Osteoblast (primary cell): ENCODE measurements around the gene DMRT3. TPM values are rescaled to one million over a fixed set of nuclear protein-coding genes. Genes with fewer than 3 reads are reported as not detected.

Source experiments
- DNase-seq: peaks from one replicate; pipeline ENCODE4 v3.0.0; 2011; ENCODE audit warnings: low spot score, mixed read lengths; ENCODE audit not compliant: insufficient read length; ENCODE audit errors: missing footprints
- H2AFZ ChIP-seq: 2 replicates; pipeline ENCODE4 v1.6.0; 2011; ENCODE audit warnings: mild to moderate bottlenecking, low read length
- H3K27ac ChIP-seq: 2 replicates; pipeline ENCODE4 v1.5.1; 2011; ENCODE audit warnings: mild to moderate bottlenecking, low read depth, low read length, moderate library complexity
- H3K27me3 ChIP-seq: 2 replicates; pipeline ENCODE4 v1.6.0; 2012; ENCODE audit warnings: mild to moderate bottlenecking, control low read depth, inconsistent platforms, low read length, moderate library complexity; ENCODE audit not compliant: insufficient read depth
- H3K36me3 ChIP-seq: 2 replicates; pipeline ENCODE4 v1.5.1; 2011; ENCODE audit warnings: mild to moderate bottlenecking, low read length, control low read depth, moderate library complexity; ENCODE audit not compliant: insufficient read depth
- H3K4me1 ChIP-seq: 2 replicates; pipeline ENCODE4 v1.5.1; 2011; ENCODE audit warnings: mild to moderate bottlenecking, low read length, control low read depth, moderate library complexity; ENCODE audit not compliant: insufficient read depth
- H3K4me2 ChIP-seq: 2 replicates; pipeline ENCODE4 v1.6.0; 2011; ENCODE audit warnings: mild to moderate bottlenecking, low read length; ENCODE audit not compliant: insufficient read depth
- H3K4me3 ChIP-seq: fragments of 200-600 bp; sonication (generic); 3 replicates; pipeline ENCODE4 v1.5.1; 2012; ENCODE audit warnings: mild to moderate bottlenecking, low read length, inconsistent platforms; ENCODE audit not compliant: insufficient read depth
- H3K79me2 ChIP-seq: 2 replicates; pipeline ENCODE4 v1.6.0; 2012; ENCODE audit warnings: mild to moderate bottlenecking, low read length, control low read depth, inconsistent platforms; ENCODE audit not compliant: insufficient read depth
- H3K9me3 ChIP-seq: 2 replicates; pipeline ENCODE4 v1.5.1; 2011; ENCODE audit warnings: low read depth, low read length, control low read depth
- H4K20me1 ChIP-seq: 2 replicates; pipeline ENCODE4 v1.6.0; 2012; ENCODE audit warnings: mild to moderate bottlenecking, low read length, control low read depth; ENCODE audit not compliant: insufficient read depth
- total RNA-seq: library from RNA; depleted of rRNA; stranded (reverse); fragments of >200 nt; gene quantifications from 2 replicates; pipeline ENCODE4 v1.2.3, GENCODE V29; 2012
- TF ChIP-seq, protein P1 (sequence below): IDR thresholded peaks from 2 replicates; pipeline ENCODE4 v1.5.1; 2011; ENCODE audit warnings: mild to moderate bottlenecking, low read depth, low read length, moderate library complexity; ENCODE audit errors: extremely low read depth

Gene DMRT3
- total RNA-seq, 1 donor: not detected

DNA sequence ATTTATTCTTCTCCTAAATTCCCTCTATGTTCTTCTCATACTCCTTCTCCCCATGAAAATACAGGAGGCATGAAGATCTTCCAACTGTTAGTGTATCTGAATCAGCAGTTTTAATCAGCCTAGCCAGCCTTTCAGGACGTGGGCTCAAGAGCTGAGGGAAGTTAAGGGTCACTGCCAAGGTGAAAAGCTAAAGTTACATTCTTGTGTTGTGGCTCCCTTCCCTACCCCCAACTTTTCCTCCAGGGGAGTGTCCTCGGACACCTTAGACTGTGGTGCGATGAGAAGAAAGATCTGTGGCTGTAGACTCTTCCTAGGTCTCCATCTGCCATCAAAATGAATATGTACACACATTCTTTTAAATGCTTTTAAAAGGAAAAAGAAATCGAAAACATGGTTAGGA lies 4.2 kb downstream of the DMRT3 start:
- no peak overlapping the region for H2AFZ ChIP-seq
- TF ChIP-seq, protein P1, sequence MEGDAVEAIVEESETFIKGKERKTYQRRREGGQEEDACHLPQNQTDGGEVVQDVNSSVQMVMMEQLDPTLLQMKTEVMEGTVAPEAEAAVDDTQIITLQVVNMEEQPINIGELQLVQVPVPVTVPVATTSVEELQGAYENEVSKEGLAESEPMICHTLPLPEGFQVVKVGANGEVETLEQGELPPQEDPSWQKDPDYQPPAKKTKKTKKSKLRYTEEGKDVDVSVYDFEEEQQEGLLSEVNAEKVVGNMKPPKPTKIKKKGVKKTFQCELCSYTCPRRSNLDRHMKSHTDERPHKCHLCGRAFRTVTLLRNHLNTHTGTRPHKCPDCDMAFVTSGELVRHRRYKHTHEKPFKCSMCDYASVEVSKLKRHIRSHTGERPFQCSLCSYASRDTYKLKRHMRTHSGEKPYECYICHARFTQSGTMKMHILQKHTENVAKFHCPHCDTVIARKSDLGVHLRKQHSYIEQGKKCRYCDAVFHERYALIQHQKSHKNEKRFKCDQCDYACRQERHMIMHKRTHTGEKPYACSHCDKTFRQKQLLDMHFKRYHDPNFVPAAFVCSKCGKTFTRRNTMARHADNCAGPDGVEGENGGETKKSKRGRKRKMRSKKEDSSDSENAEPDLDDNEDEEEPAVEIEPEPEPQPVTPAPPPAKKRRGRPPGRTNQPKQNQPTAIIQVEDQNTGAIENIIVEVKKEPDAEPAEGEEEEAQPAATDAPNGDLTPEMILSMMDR: no peak
- peaks cover 30% of the 10 kb centered on the region for H3K27me3 ChIP-seq

DNA sequence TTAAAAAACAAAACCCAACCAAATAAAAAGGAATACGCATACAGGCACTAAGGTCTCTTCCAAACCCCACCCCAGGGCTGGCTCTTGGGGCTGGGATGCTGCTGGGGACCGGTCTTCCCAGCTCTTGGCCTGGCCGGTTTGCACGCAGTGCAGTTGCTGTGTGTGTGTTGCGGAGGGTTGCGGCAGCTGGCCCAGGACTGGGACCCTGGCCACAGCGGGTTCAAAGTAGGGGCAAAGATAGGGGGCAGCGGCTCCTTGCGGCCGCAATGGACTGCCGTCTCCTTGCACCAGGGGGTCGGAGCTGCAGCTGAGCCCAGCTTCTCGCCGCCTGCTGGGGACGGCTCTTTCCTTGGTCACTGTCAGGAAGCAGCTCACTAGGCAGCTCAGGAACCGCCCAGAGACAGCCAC lies 5.0 kb downstream of the DMRT3 start:
- Histone ChIP-seq H3K9me3 (no peaks in the 10 kb centered on the region), H3K27ac (no peak overlapping the region), H3K4me1 (no peaks in the 10 kb centered on the region), H3K4me3 (no peak overlapping the region), H4K20me1 (no peaks in the 10 kb centered on the region), H2AFZ (no peak overlapping the region), H3K79me2 (no peaks in the 10 kb centered on the region), H3K36me3 (no peaks in the 10 kb centered on the region), H3K27me3 (peaks cover 22% of the 10 kb centered on the region), H3K4me2 (no peak overlapping the region)
- TF ChIP-seq, protein P1: no peak
- DNase-seq: no peak

More for the DNA sequence above, 4.2 kb downstream of the DMRT3 start:
- no peak for DNase-seq
- no peak overlapping the region for H3K27ac ChIP-seq
- H3K79me2 ChIP-seq: no peaks in the 10 kb centered on the region
- no peaks in the 10 kb centered on the region for H3K9me3 ChIP-seq
- H3K4me1 ChIP-seq: no peaks in the 10 kb centered on the region
- no peak overlapping the region for H3K4me2 ChIP-seq
- H4K20me1 ChIP-seq: no peaks in the 10 kb centered on the region
- H3K36me3 ChIP-seq: no peaks in the 10 kb centered on the region
- no peak overlapping the region for H3K4me3 ChIP-seq

DNA sequence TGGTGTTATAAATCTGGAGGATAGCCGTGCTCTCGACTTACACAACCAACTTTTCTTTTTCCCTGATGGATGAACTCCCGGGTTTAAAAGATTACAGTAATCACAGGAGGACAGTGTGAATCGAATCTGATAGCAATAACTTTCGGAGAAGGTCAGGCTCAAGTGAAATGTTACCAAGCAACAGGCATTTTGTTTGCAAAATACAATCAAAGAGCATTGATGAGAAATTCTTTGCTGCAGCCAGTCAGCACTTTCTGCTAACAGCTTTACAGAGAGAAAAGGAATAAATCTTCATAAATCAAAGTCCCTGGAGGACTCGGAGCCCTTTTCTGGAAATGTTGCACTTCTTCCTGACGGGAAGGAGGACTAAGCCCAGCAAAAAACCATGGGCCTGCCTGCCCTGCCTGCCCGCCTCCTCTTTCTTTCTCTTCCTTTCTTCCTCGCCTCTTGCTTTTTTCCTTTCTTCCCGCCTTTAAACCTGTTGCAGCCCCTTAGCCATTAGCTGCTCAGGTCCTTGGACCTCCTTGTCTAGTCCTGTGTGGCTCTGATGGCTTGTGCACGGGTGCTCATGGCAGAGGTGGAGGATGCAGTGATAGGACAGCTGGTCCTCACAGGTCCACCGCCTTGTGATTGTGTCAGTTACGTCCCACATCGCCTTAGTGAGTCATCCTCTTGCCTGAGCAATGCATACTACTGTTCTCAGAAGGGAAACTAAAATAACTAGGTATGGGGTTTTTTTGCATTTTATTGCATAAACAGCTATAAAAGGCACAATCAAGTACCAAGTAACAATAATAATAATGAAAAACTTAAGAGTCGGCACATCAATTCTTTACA lies 6.2 kb downstream of the DMRT3 start:
- no peak for DNase-seq

DNA sequence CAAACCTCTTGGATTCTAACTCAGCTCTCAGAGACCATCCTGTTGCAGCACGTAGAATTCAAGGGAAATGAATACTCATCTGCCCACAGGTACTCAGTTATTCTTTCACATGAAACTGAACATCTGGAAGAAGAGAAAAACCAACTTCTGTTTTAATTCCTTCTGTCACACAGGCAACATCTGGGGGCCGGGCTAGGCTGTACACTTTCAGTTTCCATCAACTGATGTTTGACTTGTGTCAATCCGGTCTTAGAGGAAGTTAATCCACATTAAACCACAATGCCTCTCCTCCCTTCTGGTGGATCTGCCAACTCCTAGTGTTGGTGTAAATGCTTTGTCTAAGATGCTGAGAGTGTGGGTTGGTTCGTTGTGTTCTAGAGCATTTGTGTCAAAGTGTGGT lies 17.6 kb downstream of the DMRT3 start:
- H3K79me2 ChIP-seq: no peaks in the 10 kb centered on the region
- no peak overlapping the region for H2AFZ ChIP-seq
- no peak for DNase-seq
- TF ChIP-seq, protein P1: no peak
- H3K9me3 ChIP-seq: no peaks in the 10 kb centered on the region
- peaks cover 13% of the 10 kb centered on the region for H3K4me1 ChIP-seq
- no peaks in the 10 kb centered on the region for H4K20me1 ChIP-seq
- H3K4me2 ChIP-seq: no peak overlapping the region
- H3K4me3 ChIP-seq: no peak overlapping the region
- no peaks in the 10 kb centered on the region for H3K27me3 ChIP-seq
- H3K27ac ChIP-seq: no peak overlapping the region
- no peaks in the 10 kb centered on the region for H3K36me3 ChIP-seq

More for the DNA sequence above, 6.2 kb downstream of the DMRT3 start:
- Histone ChIP-seq H3K4me2 (no peak overlapping the region), H3K4me3 (no peak overlapping the region), H3K4me1 (no peaks in the 10 kb centered on the region), H3K79me2 (no peaks in the 10 kb centered on the region), H3K36me3 (no peaks in the 10 kb centered on the region), H2AFZ (no peak overlapping the region), H3K27ac (no peak overlapping the region), H3K9me3 (no peaks in the 10 kb centered on the region), H4K20me1 (no peaks in the 10 kb centered on the region), H3K27me3 (peaks cover 18% of the 10 kb centered on the region)
- TF ChIP-seq, protein P1: no peak
